ENCODE results near the gene CEP128. TPM values are rescaled to one million over a fixed set of nuclear protein-coding genes. Genes with fewer than 3 reads are reported as not detected.

The CEP128 gene
- total RNA-seq, 1 experiment from 2014 or later = 27.3 TPM

DNA sequence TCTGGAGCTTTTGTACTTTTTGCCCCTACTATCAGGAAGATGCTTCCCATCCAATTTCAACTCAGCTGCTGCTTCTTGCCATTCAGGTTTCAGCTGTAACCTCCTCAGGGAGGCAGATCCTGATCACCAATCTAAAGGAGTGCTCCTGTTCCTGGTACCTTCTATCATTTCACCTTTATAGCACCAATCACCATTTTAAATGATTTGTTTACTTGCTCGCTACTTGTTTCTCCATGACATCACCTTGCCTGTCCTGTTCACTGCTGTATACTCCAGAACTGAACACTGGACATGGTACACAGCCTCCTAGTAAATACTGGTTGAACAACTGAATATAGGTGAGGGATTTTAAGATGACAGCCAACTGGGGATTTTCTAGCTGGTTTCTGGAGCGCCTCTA lies 443.0 kb downstream of the CEP128 start:
- CTCF ChIA-PET = no interaction called here
- H3K4me1 ChIP-seq (ENCODE audit: insufficient read depth, low read length, poor library complexity, severe bottlenecking) = no peaks in the 10 kb centered on the region

DNA sequence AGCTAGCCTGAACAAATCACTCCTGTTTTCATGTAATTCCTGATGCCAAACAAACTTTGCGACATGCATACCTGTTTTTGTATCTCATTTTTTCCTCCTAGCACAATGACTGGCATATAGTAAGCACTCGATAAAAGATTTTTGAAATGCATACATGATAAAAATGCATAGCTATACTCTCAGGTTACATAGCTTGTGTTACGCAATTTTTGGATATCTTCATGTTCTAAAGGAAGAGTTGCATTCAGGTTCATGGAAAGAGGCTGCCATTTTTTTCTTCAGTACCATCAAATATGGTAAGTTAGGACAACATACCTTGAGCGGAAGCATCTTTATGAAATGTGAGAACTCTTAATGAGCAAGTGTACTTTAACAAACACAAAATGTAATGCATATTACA lies 445.4 kb downstream of the CEP128 start:
- no TSS peak for BruUV-seq (replicated peaks)
- Histone ChIP-seq H3K27ac (ENCODE audit: low read depth, low read length, poor library complexity, severe bottlenecking) (no peak overlapping the region), H3K9me3 (ENCODE audit: low read depth, low read length, poor library complexity, severe bottlenecking) (no peaks in the 10 kb centered on the region), H3K4me1 (ENCODE audit: insufficient read depth, low read length, poor library complexity, severe bottlenecking) (no peaks in the 10 kb centered on the region), H3K36me3 (ENCODE audit: insufficient read depth, low read length, poor library complexity, severe bottlenecking) (no peaks in the 10 kb centered on the region), H3K4me3 (ENCODE audit: low read depth, low read length, poor library complexity, severe bottlenecking) (no peak overlapping the region), H3K27me3 (replicated peaks; ENCODE audit: insufficient read depth, low read depth, low read length, poor library complexity) (no peaks in the 10 kb centered on the region)
- no peak for DNase-seq (ENCODE audit: low spot score)
- TF ChIP-seq, protein P1, sequence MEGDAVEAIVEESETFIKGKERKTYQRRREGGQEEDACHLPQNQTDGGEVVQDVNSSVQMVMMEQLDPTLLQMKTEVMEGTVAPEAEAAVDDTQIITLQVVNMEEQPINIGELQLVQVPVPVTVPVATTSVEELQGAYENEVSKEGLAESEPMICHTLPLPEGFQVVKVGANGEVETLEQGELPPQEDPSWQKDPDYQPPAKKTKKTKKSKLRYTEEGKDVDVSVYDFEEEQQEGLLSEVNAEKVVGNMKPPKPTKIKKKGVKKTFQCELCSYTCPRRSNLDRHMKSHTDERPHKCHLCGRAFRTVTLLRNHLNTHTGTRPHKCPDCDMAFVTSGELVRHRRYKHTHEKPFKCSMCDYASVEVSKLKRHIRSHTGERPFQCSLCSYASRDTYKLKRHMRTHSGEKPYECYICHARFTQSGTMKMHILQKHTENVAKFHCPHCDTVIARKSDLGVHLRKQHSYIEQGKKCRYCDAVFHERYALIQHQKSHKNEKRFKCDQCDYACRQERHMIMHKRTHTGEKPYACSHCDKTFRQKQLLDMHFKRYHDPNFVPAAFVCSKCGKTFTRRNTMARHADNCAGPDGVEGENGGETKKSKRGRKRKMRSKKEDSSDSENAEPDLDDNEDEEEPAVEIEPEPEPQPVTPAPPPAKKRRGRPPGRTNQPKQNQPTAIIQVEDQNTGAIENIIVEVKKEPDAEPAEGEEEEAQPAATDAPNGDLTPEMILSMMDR (conservative IDR thresholded peaks at IDR 0.05; ENCODE audit: low read depth, low read length) = no peak
- no peak for TF ChIP-seq EZH2 (IDR thresholded peaks at IDR 0.05; ENCODE audit: borderline replicate concordance, low read depth, low read length, poor library complexity, severe bottlenecking)
- ChIA-PET POLR2A (ENCODE audit: low non-redundant PET) (no interaction called here), CTCF (no interaction called here)
- intact Hi-C loops (cut with micrococcal nuclease; ENCODE audit: unreplicated experiment) = no loop called here

More for the DNA sequence above, 443.0 kb downstream of the CEP128 start:
- intact Hi-C loops (cut with micrococcal nuclease; ENCODE audit: unreplicated experiment) = no loop called here
- Histone ChIP-seq H3K36me3 (ENCODE audit: insufficient read depth, low read length, poor library complexity, severe bottlenecking) (no peaks in the 10 kb centered on the region), H3K9me3 (ENCODE audit: low read depth, low read length, poor library complexity, severe bottlenecking) (no peaks in the 10 kb centered on the region), H3K27ac (ENCODE audit: low read depth, low read length, poor library complexity, severe bottlenecking) (no peak overlapping the region), H3K27me3 (replicated peaks; ENCODE audit: insufficient read depth, low read depth, low read length, poor library complexity) (no peaks in the 10 kb centered on the region), H3K4me3 (ENCODE audit: low read depth, low read length, poor library complexity, severe bottlenecking) (no peak overlapping the region)
- TF ChIP-seq, protein P1 (conservative IDR thresholded peaks at IDR 0.05; ENCODE audit: low read depth, low read length) = no peak
- no peak for TF ChIP-seq EZH2 (IDR thresholded peaks at IDR 0.05; ENCODE audit: borderline replicate concordance, low read depth, low read length, poor library complexity, severe bottlenecking)
- BruUV-seq (replicated peaks) = no TSS peak
- no peak for DNase-seq (ENCODE audit: low spot score)
- POLR2A ChIA-PET (ENCODE audit: low non-redundant PET) = no interaction called here

DNA sequence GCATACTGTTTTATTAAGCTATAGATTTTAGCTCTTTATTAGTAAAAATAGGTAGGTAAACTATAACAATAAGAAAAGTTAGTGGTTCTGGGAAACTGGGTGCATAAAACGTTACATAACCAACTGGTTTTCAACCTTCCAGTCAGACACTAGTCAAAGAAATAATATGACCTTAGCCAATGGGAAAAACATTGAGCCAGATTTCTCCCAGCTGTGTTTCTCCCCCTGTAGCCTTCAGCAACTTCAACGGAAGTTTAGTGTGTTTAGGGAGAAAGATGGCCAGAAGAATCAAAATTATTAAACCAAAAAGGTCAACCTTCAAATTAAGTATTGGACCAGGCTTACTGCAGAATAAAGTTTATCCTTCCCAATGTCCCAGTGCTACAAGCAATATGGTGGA lies 446.8 kb downstream of the CEP128 start:
- ChIA-PET CTCF (no interaction called here), POLR2A (ENCODE audit: low non-redundant PET) (no interaction called here)
- BruUV-seq (replicated peaks) = no TSS peak

More for the DNA sequence above, 446.8 kb downstream of the CEP128 start:
- Histone ChIP-seq H3K4me3 (ENCODE audit: low read depth, low read length, poor library complexity, severe bottlenecking) (no peak overlapping the region), H3K9me3 (ENCODE audit: low read depth, low read length, poor library complexity, severe bottlenecking) (no peaks in the 10 kb centered on the region), H3K27ac (ENCODE audit: low read depth, low read length, poor library complexity, severe bottlenecking) (no peak overlapping the region), H3K27me3 (replicated peaks; ENCODE audit: insufficient read depth, low read depth, low read length, poor library complexity) (no peaks in the 10 kb centered on the region), H3K4me1 (ENCODE audit: insufficient read depth, low read length, poor library complexity, severe bottlenecking) (no peaks in the 10 kb centered on the region), H3K36me3 (ENCODE audit: insufficient read depth, low read length, poor library complexity, severe bottlenecking) (no peaks in the 10 kb centered on the region)
- intact Hi-C loops (cut with micrococcal nuclease; ENCODE audit: unreplicated experiment) = no loop called here
- TF ChIP-seq, protein P1 (conservative IDR thresholded peaks at IDR 0.05; ENCODE audit: low read depth, low read length) = no peak
- no peak for TF ChIP-seq EZH2 (IDR thresholded peaks at IDR 0.05; ENCODE audit: borderline replicate concordance, low read depth, low read length, poor library complexity, severe bottlenecking)
- DNase-seq (ENCODE audit: low spot score) = no peak

Measured in A673 (cell line).